ENCODE results near the gene IFTAP. TPM values are rescaled to one million over a fixed set of nuclear protein-coding genes. Genes with fewer than 3 reads are reported as not detected.

IFTAP gene
- total and polyA plus RNA-seq, 2 donors (not counting 3 experiments of a cell fraction or from before 2014, with no cell fraction given): 15.8 to 19.6 TPM

DNA sequence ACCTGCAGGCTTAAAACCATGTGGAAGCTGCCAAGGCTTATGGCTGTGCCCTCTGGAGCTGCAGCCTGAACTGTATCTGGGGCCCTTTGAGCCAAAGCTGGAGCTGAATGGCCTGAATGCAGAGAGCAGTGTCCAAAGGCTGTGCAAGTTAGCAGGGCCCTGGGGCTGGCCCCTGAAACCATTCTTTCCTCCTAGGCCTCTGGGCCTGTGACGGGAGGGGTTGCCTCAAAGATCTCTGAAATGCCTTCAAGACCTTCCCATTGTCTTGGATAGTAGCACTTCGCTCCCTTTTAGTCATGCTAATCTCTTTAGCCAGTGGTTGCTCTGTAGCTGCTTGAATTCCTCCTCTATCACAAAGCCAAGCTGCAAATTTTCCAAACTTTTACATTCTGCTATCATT lies 12.8 kb upstream of the IFTAP start:
- Histone ChIP-seq H3K4me1 (ENCODE audit: control insufficient read depth, extremely low read depth, insufficient read depth, low read length) (no peaks in the 10 kb centered on the region), H3K27me3 (ENCODE audit: control insufficient read depth in 2 of 2, insufficient read depth in 2 of 2, low read length in 2 of 2) (peaks cover 2% of the 10 kb centered on the region in 2 experiments), H3K9me1 (replicated peaks; ENCODE audit: control insufficient read depth, extremely low read depth, insufficient read depth, low read length) (no peaks in the 10 kb centered on the region), H3K36me3 (ENCODE audit: control insufficient read depth in 2 of 2, extremely low read depth in 1 of 2, insufficient read depth in 2 of 2, low read length in 2 of 2) (no peaks in the 10 kb centered on the region), H2AFZ (ENCODE audit: low read depth, low read length) (no peak overlapping the region), H3K4me3 (replicated peaks in 1 of 3; ENCODE audit: insufficient read depth in 1 of 3, low read depth in 1 of 3, low read length in 3 of 3) (no peak overlapping the region), H3K9me3 (replicated peaks; ENCODE audit: control insufficient read depth, insufficient read depth, low read length) (no peaks in the 10 kb centered on the region), H3K79me2 (ENCODE audit: control insufficient read depth, insufficient read depth, low read length) (no peaks in the 10 kb centered on the region), H3K4me2 (ENCODE audit: insufficient read depth, low read length) (no peak overlapping the region), H4K20me1 (replicated peaks; ENCODE audit: control insufficient read depth, extremely low read depth, insufficient read depth, low read length) (no peaks in the 10 kb centered on the region), H3K27ac (ENCODE audit: insufficient read depth, low read depth, low read length) (no peak overlapping the region), H3K9ac (replicated peaks; ENCODE audit: extremely low read depth, insufficient read depth, low read length) (no peak overlapping the region)
- intact Hi-C loops (cut with micrococcal nuclease) (no loop called here), dilution Hi-C loops (cut with MboI; ENCODE audit: extremely low pct_ligation_motif_present, low sequenced_read_pairs) (no loop called here)
- DNase-seq (ENCODE audit: low read depth, low spot score) (no peak), FAIRE-seq (no peak)
- TF ChIP-seq POLR2AphosphoS5 (IDR thresholded peaks at IDR 0.05; ENCODE audit: insufficient read depth, low read depth, low read length) (no peak), EZH2 (IDR thresholded peaks at IDR 0.05; ENCODE audit: borderline replicate concordance, low read depth, low read length, severe bottlenecking) (no peak), MYC (IDR thresholded peaks at IDR 0.05; ENCODE audit: low read depth, low read length) (no peak), JUN (IDR thresholded peaks at IDR 0.05; ENCODE audit: borderline replicate concordance, insufficient read depth, insufficient read length, low read depth) (no peak), POLR2A (IDR thresholded peaks at IDR 0.05; ENCODE audit: low read depth, low read length) (no peak), FOS (IDR thresholded peaks at IDR 0.05; ENCODE audit: borderline replicate concordance, insufficient read depth, low read length) (no peak)
- TF ChIP-seq, protein P1, sequence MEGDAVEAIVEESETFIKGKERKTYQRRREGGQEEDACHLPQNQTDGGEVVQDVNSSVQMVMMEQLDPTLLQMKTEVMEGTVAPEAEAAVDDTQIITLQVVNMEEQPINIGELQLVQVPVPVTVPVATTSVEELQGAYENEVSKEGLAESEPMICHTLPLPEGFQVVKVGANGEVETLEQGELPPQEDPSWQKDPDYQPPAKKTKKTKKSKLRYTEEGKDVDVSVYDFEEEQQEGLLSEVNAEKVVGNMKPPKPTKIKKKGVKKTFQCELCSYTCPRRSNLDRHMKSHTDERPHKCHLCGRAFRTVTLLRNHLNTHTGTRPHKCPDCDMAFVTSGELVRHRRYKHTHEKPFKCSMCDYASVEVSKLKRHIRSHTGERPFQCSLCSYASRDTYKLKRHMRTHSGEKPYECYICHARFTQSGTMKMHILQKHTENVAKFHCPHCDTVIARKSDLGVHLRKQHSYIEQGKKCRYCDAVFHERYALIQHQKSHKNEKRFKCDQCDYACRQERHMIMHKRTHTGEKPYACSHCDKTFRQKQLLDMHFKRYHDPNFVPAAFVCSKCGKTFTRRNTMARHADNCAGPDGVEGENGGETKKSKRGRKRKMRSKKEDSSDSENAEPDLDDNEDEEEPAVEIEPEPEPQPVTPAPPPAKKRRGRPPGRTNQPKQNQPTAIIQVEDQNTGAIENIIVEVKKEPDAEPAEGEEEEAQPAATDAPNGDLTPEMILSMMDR (IDR thresholded peaks at IDR 0.05; ENCODE audit: extremely low read depth in 1 of 2, insufficient read depth in 1 of 2, low read depth in 1 of 2, low read length in 2 of 2): no peak
- TF ChIP-seq, protein P2, sequence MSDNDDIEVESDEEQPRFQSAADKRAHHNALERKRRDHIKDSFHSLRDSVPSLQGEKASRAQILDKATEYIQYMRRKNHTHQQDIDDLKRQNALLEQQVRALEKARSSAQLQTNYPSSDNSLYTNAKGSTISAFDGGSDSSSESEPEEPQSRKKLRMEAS (IDR thresholded peaks at IDR 0.05; ENCODE audit: insufficient read depth, insufficient read length): no peak
- ChIA-PET CTCF (interaction anchor here (1.2 kb wide), 1 partner anchor 165 kb away, joined by 3 read pairs; no protein-coding TSS in a partner anchor), POLR2A (no interaction called here)
- no TSS peak for BruUV-seq (replicated peaks)

Data from endothelial cell of umbilical vein (primary cell).